OCI-LY3 (cell line): ENCODE data around the gene BATF2.

ENCODE experiments used
- H2AFZ ChIP-seq: fragments of 200-600, 300-600 bp; shearing (Covaris generic); 2 replicates; pipeline ENCODE4 v1.6.0; 2014; ENCODE audit warnings: antibody characterized with exemption, low read depth, low read length
- H3K27ac ChIP-seq: fragments of 200-600, 300-600 bp; sonication (generic); 2 replicates; pipeline ENCODE4 v1.5.1; 2014; ENCODE audit warnings: mild to moderate bottlenecking, low read length, moderate library complexity, mixed read lengths
- H3K27me3 ChIP-seq: fragments of 200-600, 300-600 bp; sonication (generic); 2 replicates; pipeline ENCODE4 v1.6.1; 2014; ENCODE audit warnings: low read depth, low read length, mixed read lengths
- H3K36me3 ChIP-seq: fragments of 200-600, 300-600 bp; sonication (generic); replicated peaks from 2 replicates; pipeline ENCODE3; 2014; ENCODE audit warnings: low read depth, low read length, mixed read lengths
- H3K4me1 ChIP-seq: fragments of 300-600, 200-600 bp; sonication (generic); 2 replicates; pipeline ENCODE4 v1.6.1; 2014; ENCODE audit warnings: low read length, mixed read lengths
- H3K4me2 ChIP-seq: fragments of 200-600, 300-600 bp; sonication (generic); 2 replicates; pipeline ENCODE4 v1.6.1; 2014; ENCODE audit warnings: low read length, mixed read lengths
- H3K4me3 ChIP-seq: fragments of 300-600, 200-600 bp; sonication (generic); 2 replicates; pipeline ENCODE4 v1.5.1; 2014; ENCODE audit warnings: antibody characterized with exemption, mild to moderate bottlenecking, low read length, moderate library complexity
- H3K79me2 ChIP-seq: fragments of 300-600, 200-600 bp; shearing (Covaris generic); 2 replicates; pipeline ENCODE4 v1.6.1; 2014; ENCODE audit warnings: mild to moderate bottlenecking, low read length, mixed read lengths
- H3K9ac ChIP-seq: fragments of 300-600, 200-600 bp; shearing (Covaris generic); 2 replicates; pipeline ENCODE4 v1.6.0; 2014; ENCODE audit warnings: mild to moderate bottlenecking, low read length, moderate library complexity
- H3K9me3 ChIP-seq: fragments of 200-600, 300-600 bp; shearing (Covaris generic); 2 replicates; pipeline ENCODE4 v1.6.1; 2014; ENCODE audit warnings: low read length, mixed read lengths; ENCODE audit not compliant: insufficient read depth
- H4K20me1 ChIP-seq: fragments of 200-600, 300-600 bp; sonication (generic); 2 replicates; pipeline ENCODE4 v1.6.1; 2016; ENCODE audit warnings: low read length, mixed read lengths; ENCODE audit not compliant: insufficient read depth
- CTCF ChIP-seq: fragments of 200-600, 300-600 bp; sonication (generic); IDR thresholded peaks from 2 replicates; pipeline ENCODE4 v1.5.1; 2014; ENCODE audit warnings: antibody characterized with exemption, low read length, low read depth
- EZH2phosphoT487 ChIP-seq: fragments of 200-600 bp; shearing (Covaris generic); IDR thresholded peaks from 2 replicates; pipeline ENCODE4 v1.6.1; 2018; ENCODE audit warnings: antibody characterized with exemption, mixed run types, low read depth

Gene BATF2

GRCh38 chr11:65035579-65035978 is 38.8 kb upstream of the BATF2 start:
- H3K9ac ChIP-seq, result no peak overlapping the region

GRCh38 chr11:65034423-65034822 is 37.7 kb upstream of the BATF2 start:
- H3K9ac ChIP-seq, result no peak overlapping the region
- no peak overlapping the region for H3K4me2 ChIP-seq
- H2AFZ ChIP-seq, result no peak overlapping the region
- no peaks in the 10 kb centered on the region for H3K9me3 ChIP-seq
- no peaks in the 10 kb centered on the region for H4K20me1 ChIP-seq
- H3K27ac ChIP-seq, result no peak overlapping the region
- H3K4me1 ChIP-seq, result no peaks in the 10 kb centered on the region
- no peaks in the 10 kb centered on the region for H3K27me3 ChIP-seq
- no peak overlapping the region for H3K4me3 ChIP-seq
- H3K79me2 ChIP-seq, result no peaks in the 10 kb centered on the region
- H3K36me3 ChIP-seq, result no peaks in the 10 kb centered on the region
- no peak for TF ChIP-seq EZH2phosphoT487
- TF ChIP-seq CTCF, result no peak

More at GRCh38 chr11:65035579-65035978, 38.8 kb upstream of the BATF2 start:
- H3K4me3 ChIP-seq, result no peak overlapping the region
- H3K4me2 ChIP-seq, result no peak overlapping the region
- no peak for TF ChIP-seq CTCF
- TF ChIP-seq EZH2phosphoT487, result no peak
- no peaks in the 10 kb centered on the region for H3K36me3 ChIP-seq
- H3K27ac ChIP-seq, result no peak overlapping the region
- no peaks in the 10 kb centered on the region for H3K79me2 ChIP-seq
- H4K20me1 ChIP-seq, result no peaks in the 10 kb centered on the region
- no peaks in the 10 kb centered on the region for H3K9me3 ChIP-seq
- H3K27me3 ChIP-seq, result no peaks in the 10 kb centered on the region
- peaks cover 6% of the 10 kb centered on the region; the same call in 1 of the 2 replicates for H3K4me1 ChIP-seq
- no peak overlapping the region for H2AFZ ChIP-seq

- Histone ChIP-seq H3K9ac (no peak overlapping the region), H2AFZ (no peak overlapping the region), H3K4me2 (no peak overlapping the region), H3K9me3 (no peaks in the 10 kb centered on the region), H4K20me1 (no peaks in the 10 kb centered on the region), H3K4me1 (peaks cover 8% of the 10 kb centered on the region), H3K27ac (no peak overlapping the region), H3K79me2 (no peaks in the 10 kb centered on the region), H3K4me3 (no peak overlapping the region), H3K36me3 (no peaks in the 10 kb centered on the region), H3K27me3 (no peaks in the 10 kb centered on the region)
- TF ChIP-seq EZH2phosphoT487 (no peak), CTCF (0 out of 2 replicates have a peak, but pooled peaks have one; percentile 6)
Measured at GRCh38 chr11:65032216-65032615, 35.4 kb upstream of the BATF2 start.

GRCh38 chr11:65027213-65028067 is 30.7 kb upstream of the BATF2 start, which contains the start of gene SNX15:
SNX15 (plus strand) TSS chr11:65027439; CDS start chr11:65027538, 99 bp downstream.
- Histone ChIP-seq H3K27ac (peak within 1 kb of the TSS; percentile 48), H3K9ac (peak within 1 kb of the TSS; percentile 68), H3K79me2 (no peaks in the 10 kb centered on the region), H4K20me1 (no peaks in the 10 kb centered on the region), H3K4me1 (peaks cover 13% of the 10 kb centered on the region), H3K36me3 (peaks cover under 1% of the 10 kb centered on the region), H3K4me3 (peak within 1 kb of the TSS; percentile 77), H3K4me2 (peak within 1 kb of the TSS; percentile 92), H2AFZ (peak within 1 kb of the TSS; percentile 95), H3K9me3 (no peaks in the 10 kb centered on the region), H3K27me3 (no peaks in the 10 kb centered on the region)
- peak; percentile 23; the same call in 1 of the 2 replicates for TF ChIP-seq CTCF
- TF ChIP-seq EZH2phosphoT487, result no peak
